Bronchial epithelial cell (primary cell): ENCODE data around the gene MT1E. TPM values are rescaled to one million over a fixed set of nuclear protein-coding genes. Genes with fewer than 3 reads are reported as not detected.

ENCODE experiments used
- DNase-seq: peaks from one replicate; pipeline ENCODE4 v3.0.0-alpha.2; 2010; ENCODE audit warnings: low read depth
- FAIRE-seq: peaks from 2 replicates; lab custom pipeline; 2011; peaks lifted over from hg19 to GRCh38; lab: Jason Lieb, UNC
- H3K27me3 ChIP-seq: 2 replicates; pipeline ENCODE4 v1.5.1; 2011; ENCODE audit warnings: low read length; ENCODE audit not compliant: control insufficient read depth, insufficient read depth
- H3K36me3 ChIP-seq: 2 replicates; pipeline ENCODE4 v1.5.1; 2011; ENCODE audit warnings: low read length; ENCODE audit not compliant: control insufficient read depth, insufficient read depth
- H3K4me3 ChIP-seq: 2 replicates; pipeline ENCODE4 v1.5.1; 2011; ENCODE audit warnings: mild to moderate bottlenecking, low read depth, low read length, control low read depth
- total RNA-seq: library from RNA; depleted of rRNA; stranded (reverse); fragments of >200 nt; gene quantifications from 2 replicates; pipeline ENCODE4 v1.2.1, GENCODE V29; 2014
- TF ChIP-seq, protein P1 (sequence below): IDR thresholded peaks from 2 replicates; pipeline ENCODE4 v1.5.1; 2011; ENCODE audit warnings: mild to moderate bottlenecking, moderate library complexity, low read length, control low read depth, inconsistent platforms; ENCODE audit not compliant: insufficient read depth, severe bottlenecking

MT1E gene
- total RNA-seq, 1 donor from 2014 or later, result 60.8 TPM

- Histone ChIP-seq H3K4me3 (no peak overlapping the region), H3K36me3 (no peaks in the 10 kb centered on the region), H3K27me3 (peaks cover 16% of the 10 kb centered on the region)
- FAIRE-seq (no peak), DNase-seq (no peak)
- TF ChIP-seq, protein P1, sequence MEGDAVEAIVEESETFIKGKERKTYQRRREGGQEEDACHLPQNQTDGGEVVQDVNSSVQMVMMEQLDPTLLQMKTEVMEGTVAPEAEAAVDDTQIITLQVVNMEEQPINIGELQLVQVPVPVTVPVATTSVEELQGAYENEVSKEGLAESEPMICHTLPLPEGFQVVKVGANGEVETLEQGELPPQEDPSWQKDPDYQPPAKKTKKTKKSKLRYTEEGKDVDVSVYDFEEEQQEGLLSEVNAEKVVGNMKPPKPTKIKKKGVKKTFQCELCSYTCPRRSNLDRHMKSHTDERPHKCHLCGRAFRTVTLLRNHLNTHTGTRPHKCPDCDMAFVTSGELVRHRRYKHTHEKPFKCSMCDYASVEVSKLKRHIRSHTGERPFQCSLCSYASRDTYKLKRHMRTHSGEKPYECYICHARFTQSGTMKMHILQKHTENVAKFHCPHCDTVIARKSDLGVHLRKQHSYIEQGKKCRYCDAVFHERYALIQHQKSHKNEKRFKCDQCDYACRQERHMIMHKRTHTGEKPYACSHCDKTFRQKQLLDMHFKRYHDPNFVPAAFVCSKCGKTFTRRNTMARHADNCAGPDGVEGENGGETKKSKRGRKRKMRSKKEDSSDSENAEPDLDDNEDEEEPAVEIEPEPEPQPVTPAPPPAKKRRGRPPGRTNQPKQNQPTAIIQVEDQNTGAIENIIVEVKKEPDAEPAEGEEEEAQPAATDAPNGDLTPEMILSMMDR, result no peak
These were observed 22.3 kb downstream of the MT1E start for GRCh38 chr16:56647641-56648431.

- Histone ChIP-seq H3K36me3 (no peaks in the 10 kb centered on the region), H3K27me3 (peaks cover 16% of the 10 kb centered on the region), H3K4me3 (no peak overlapping the region)
- no peak for FAIRE-seq
- DNase-seq, result no peak
- TF ChIP-seq, protein P1, result no peak
These were observed 23.7 kb downstream of the MT1E start for GRCh38 chr16:56649271-56649670.

DNA sequence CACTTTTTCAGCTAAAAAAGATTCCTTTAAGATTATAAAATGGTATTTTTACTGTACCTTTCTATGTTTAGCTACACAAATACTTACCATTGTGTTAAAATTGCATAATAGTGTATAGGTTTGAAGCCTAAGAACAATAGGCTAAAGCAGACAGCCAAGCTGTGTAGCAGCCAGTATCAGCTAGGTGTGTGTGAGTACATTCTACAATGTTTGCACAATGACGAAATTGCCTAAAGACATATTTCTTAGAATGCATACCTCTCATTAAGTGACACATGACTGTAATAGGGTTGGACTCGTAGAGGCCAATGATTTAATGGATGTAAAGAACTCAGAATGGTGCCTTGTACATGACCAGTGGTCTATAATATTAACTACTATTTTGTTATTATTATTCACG, 24.2 kb downstream of the MT1E start:
- FAIRE-seq, result no peak

DNA sequence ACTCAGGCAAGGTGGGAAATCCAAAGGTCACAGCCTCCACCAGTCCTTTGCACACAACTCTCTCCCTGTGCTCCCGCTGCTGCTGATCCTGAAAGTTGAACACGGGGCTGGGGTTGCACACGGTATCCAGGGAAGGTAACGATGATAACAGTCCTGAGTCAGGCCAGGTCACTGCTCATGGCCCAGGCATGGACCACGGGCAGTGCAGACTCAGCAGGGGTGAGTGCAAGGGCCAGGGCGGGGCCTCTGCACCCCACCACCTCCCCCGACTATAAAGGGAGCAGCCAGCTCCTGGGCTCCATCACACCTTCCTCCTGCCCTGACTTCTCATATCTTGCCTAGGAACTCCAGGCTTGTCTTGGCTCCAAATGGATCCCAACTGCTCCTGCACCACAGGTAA, 26.0 kb downstream of the MT1E start, which contains the start of gene MT1B:
TSS of gene MT1B (plus strand) at position 301 of the 400 bp plus-strand sequence. CDS start at position 369, 68 bp downstream.
- no peak for FAIRE-seq
- TF ChIP-seq, protein P1, result no peak
- no peak for DNase-seq
- Histone ChIP-seq H3K36me3 (no peaks in the 10 kb centered on the region), H3K27me3 (peaks cover 16% of the 10 kb centered on the region), H3K4me3 (no peak within 1 kb of the TSS)

More for the DNA sequence above, 24.2 kb downstream of the MT1E start:
- no peaks in the 10 kb centered on the region for H3K36me3 ChIP-seq
- TF ChIP-seq, protein P1, result no peak
- no peak overlapping the region for H3K4me3 ChIP-seq
- peaks cover 16% of the 10 kb centered on the region for H3K27me3 ChIP-seq
- peak; percentile 98 for DNase-seq

DNA sequence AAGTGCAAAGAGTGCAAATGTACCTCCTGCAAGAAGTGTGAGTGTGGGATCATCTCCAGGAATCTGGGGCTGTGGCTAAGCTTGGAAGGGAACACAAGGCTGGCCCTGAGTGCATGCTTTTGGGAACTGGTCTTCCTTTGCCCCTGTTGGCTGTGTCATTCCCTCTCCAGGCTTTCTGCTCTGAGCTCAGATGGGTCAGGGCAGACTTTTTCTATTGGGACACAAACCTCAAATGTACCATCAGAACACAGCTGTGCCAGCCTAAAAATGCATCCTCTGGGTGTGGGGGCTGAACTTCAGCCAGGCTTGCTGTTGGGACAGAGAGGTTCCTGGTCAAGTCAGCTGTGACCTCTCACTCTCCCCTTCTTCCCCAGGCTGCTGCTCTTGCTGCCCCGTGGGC, 27.0 kb downstream of the MT1E start:
- FAIRE-seq (no peak), DNase-seq (no peak)
- H3K36me3 ChIP-seq, result no peaks in the 10 kb centered on the region
- TF ChIP-seq, protein P1, result no peak
- peaks cover 16% of the 10 kb centered on the region for H3K27me3 ChIP-seq
- H3K4me3 ChIP-seq, result no peak overlapping the region
